CD4-positive, alpha-beta T cell treated with Interleukin-17A for 1 hour (primary cell): ENCODE data around the gene INMT.

ENCODE experiments used
- DNase-seq: peaks from one replicate; pipeline ENCODE4 v3.0.0-alpha.2; 2020

INMT gene

DNA sequence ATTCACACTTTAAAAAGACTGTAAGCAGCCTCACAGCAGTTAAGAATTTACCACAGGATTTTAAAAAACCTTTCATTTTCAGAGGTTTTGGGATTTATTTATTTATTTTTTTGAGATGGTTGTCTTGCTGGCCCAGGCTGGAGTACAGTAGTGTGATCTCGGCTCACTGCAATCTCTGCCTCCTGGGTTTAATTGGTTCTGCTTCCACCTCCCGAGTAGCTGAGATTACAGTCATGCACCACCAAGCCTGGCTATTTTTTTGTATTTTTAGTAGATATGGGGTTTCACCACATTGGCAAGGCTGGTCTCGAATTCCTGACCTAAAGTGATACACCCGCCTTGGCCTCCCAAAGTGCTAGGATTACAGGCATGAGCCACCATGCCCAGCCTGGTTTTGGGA is 38.4 kb downstream of the INMT start:
- no peak for DNase-seq

- no peak for DNase-seq
Observed at GRCh38 chr7:30791114-30791513, 39.2 kb downstream of the INMT start.

GRCh38 chr7:30795161-30795948 is 43.4 kb downstream of the INMT start:
- DNase-seq: no peak

DNA sequence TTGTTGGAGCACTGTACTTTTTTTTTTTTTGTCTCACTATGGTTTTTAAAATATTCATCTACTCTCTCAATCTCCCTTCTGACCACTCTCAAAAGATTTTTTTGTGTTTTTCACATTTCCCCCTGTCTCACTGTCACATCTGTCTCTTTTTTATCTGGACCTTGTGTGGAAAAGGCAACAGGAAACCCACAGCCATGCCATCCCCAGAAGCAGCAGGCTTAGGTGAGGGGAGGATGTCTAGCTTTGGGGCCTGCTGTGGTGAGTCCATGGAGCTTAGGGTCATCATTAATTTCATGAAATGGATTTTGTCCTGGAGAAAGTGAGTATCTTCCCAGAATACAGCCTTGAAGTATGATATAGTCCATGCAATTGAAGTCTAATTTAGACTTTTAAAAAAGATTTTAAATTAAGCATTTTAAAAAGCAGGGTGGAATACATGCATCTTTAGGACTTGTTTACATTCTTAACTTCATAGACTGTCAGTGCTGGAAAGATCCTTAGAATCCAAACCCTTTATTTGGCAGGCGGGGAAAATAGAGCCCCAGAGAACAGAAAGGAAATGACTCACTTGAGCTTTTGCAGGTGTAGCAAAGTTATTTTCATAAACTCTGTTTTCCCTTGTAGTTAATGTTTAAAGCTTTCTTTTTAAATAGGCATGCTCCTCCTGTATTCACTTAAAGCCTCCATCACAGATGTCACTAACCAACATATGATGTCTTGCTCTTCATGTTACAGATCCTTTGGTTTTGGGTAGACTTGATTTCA is 44.4 kb downstream of the INMT start:
- no peak for DNase-seq

- no peak for DNase-seq
Observed at GRCh38 chr7:30797176-30798040, 45.5 kb downstream of the INMT start.

- no peak for DNase-seq
Observed at GRCh38 chr7:30799206-30799975, 47.5 kb downstream of the INMT start.

DNA sequence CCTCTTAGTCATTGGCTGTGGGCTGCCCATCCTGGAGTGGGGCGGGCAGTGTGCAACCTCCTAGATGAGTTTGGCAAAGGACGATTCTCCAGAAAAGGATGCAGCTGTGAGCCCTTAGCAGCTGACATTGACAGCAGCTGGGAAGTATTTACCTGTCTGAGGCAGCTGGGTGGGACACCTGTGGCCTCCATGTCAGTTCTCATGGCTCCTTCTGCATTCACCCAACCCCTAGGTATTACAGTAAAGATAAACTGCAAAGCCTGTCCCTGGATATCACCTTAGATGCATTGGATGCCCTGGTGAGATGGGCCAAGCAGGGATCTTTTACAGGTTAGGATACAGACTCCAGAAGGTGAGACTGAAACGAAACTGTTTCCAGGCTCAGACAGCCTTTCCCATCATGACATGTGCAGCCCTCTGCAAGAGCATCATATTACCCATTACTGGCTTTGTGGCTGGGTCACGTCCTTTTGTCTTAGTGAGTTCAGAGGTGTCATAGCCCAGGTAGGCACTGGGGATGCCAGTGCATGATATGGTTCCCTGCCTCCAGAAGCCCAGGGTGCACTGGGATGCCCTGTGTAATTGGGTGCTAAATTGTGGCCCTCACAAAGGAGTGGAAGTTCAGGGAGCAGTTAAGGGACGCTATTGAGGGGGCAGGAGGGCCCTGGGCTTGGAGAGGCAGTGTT is 48.2 kb downstream of the INMT start:
- DNase-seq: no peak

DNA sequence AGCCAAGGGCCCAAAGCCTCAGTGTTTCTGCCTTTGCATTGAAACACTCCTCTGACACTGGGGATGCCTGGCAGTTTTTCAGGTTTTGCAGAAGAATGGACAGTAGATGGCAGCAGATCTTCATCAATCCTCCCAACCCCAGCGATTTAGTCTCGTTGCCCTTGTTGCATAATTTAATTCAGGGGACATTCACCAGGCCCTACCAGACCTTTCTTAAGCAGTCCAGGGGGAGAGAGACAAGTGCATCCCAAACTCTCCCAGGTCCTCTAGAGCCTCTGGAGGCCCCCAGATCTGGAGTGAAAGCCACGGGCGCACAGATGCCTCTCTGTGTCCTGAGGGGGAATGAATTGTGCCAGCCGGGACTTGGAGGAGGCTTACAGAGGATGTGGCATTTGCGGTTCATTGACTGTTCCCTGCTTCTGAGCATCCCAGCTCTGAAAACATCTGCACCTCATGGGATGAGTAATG is 48.9 kb downstream of the INMT start:
- DNase-seq: peak; percentile 48

DNA sequence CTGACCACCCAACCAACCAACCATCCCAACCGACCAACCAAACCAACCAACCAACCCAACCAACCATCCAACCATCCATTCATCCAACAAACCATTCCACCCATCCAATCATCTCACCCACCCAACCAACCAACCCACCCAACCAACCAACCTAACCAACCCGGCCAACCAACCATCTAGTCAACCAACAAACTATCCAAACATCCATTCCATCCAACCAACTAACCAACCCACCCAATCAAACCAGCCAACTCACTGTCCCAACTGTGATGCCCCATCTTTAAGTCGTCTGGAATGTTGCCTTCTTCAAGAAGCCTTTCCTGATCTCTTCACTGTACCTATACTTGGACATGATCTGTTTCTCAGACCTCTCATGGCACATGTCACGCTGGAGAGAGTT is 50.9 kb downstream of the INMT start:
- DNase-seq: no peak

GRCh38 chr7:30804078-30804661 is 52.2 kb downstream of the INMT start:
- no peak for DNase-seq

DNA sequence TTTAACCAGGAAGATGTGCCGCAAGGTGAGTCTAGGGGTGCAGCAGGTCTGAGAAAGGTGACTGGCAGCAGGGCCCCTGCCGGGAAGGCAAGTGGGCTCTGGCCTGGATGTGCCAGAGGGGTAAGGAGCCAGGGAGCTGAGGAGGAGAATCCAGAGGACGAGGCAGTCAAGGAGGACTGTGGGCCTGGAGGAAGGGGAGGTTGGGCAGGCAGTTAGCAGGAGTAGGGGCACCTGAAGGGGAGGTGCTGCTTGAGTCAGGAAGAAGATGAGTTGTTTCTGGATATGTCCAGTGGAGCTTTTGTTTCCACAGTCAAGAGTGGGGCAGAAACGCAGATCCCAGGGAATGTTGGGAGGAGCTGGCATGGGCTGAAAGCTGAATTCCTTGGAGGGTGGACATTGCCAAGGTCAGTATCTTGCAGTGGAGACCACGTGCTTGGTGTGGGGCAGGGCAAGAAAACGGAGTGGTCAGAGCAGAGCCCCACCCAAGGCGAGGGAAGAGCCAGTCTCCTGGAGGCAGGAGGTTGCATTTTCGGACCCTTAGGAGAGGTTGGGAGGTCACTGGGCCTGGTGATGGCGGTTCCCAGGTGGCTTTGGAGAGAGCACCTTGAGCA is 53.3 kb downstream of the INMT start:
- DNase-seq: no peak

DNA sequence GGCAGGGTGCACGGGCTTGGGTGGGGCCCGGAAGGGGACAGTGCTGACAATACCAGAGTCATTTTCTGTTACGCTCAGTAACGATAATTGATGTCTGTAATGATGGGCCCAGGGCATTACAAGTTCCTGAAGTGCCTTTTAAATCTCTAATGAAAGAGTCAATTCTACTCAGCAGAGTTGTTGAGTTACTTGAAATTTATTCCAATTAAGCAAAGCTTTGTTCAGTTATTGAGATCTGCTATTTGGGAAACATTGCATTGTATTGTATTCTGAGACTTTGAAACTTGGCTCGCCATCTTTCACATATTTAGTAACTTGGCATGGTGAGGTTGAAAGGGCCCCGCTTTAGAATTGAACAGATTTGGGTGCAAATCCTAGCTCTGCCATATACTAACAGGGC is 54.0 kb downstream of the INMT start:
- no peak for DNase-seq
